Vagina (tissue), 2 donors: Measurements from ENCODE around the gene ATF6B. TPM values are rescaled to one million over a fixed set of nuclear protein-coding genes. Genes with fewer than 3 reads are reported as not detected.
A peak's percentile ranks its signal among the peaks of the same experiment; 100 is the strongest.

Source experiments
- DNase-seq, 2 donors: peaks; one replicate each; pipeline ENCODE4 v3.0.0-alpha.2; 2017; ENCODE audit errors: extremely low spot score in 2 of 2
- H3K27ac ChIP-seq: fragments of 200-600 bp; sonication (generic); one replicate; pipeline ENCODE4 v1.5.1; 2019
- H3K27me3 ChIP-seq: fragments of 200-600 bp; sonication (generic); one replicate; pipeline ENCODE4 v1.5.1; 2019
- H3K36me3 ChIP-seq, 2 donors: fragments of 200-600 bp; sonication (generic); one replicate each; pipeline ENCODE4 v1.5.1; 2017 to 2019
- H3K4me1 ChIP-seq: fragments of 200-600 bp; sonication (generic); one replicate; pipeline ENCODE4 v1.5.1; 2019
- H3K4me3 ChIP-seq, 2 donors: fragments of 200-600 bp; sonication (generic); 1 replicate in 1 of 2; 2 replicates in 1 of 2; pipeline ENCODE4 v1.5.1; 2016 to 2019
- H3K9me3 ChIP-seq: fragments of 200-600 bp; sonication (generic); one replicate; pipeline ENCODE4 v1.5.1; 2019
- CTCF ChIP-seq, 3 experiments: fragments of 450-650 bp in 2 of 3; fragments of 200-600 bp in 1 of 3; sonication (generic) in 1 of 3; IDR thresholded peaks; one replicate each; pipeline ENCODE4 v1.5.1; 2017 to 2019; ENCODE audit warnings: antibody characterized with exemption in 3 of 3, mild to moderate bottlenecking in 2 of 3, moderate library complexity in 2 of 3
- POLR2A ChIP-seq, 2 donors: fragments of 450-650 bp; IDR thresholded peaks; one replicate each; pipeline ENCODE4 v1.6.1; 2017; ENCODE audit warnings: antibody characterized with exemption in 2 of 2, mild to moderate bottlenecking in 2 of 2, moderate library complexity in 2 of 2
- POLR2AphosphoS5 ChIP-seq, 2 donors: sonication (generic); formaldehyde crosslinking; IDR thresholded peaks; one replicate each; pipeline ENCODE4 v1.9.0; 2017; ENCODE audit warnings: antibody characterized with exemption in 2 of 2, mild to moderate bottlenecking in 2 of 2, low read depth in 1 of 2; ENCODE audit not compliant: insufficient read depth in 1 of 2
- intact Hi-C: fragments of 100-400 bp; cut with DNase I; formaldehyde crosslinking; loops from one replicate; pipeline ENCODE4 v1.15.1; 2023
- total RNA-seq: library from RNA; depleted of rRNA; stranded (reverse); fragments of >200 nt; gene quantifications from one replicate; pipeline ENCODE4 v1.2.3, GENCODE V29; 2016

ATF6B gene
- total RNA-seq, 1 donor from 2014 or later: 76.6 TPM

GRCh38 chr6:32117461-32117860 lies 10.6 kb downstream of the ATF6B start:
- Histone ChIP-seq H3K27me3 (no peaks in the 10 kb centered on the region), H3K4me3 (no peak overlapping the region), H3K4me1 (peaks cover 31% of the 10 kb centered on the region), H3K9me3 (no peaks in the 10 kb centered on the region), H3K36me3 (peaks cover 0 to 56% of the 10 kb centered on the region in 2 donors), H3K27ac (no peak overlapping the region)
- no peak for TF ChIP-seq POLR2A (IDR thresholded peaks at IDR 0.05)
- TF ChIP-seq POLR2AphosphoS5 (IDR thresholded peaks at IDR 0.05; ENCODE audit: insufficient read depth in 1 of 2, low read depth in 1 of 2): no peak
- intact Hi-C loops: loop anchor here (5.0 kb wide), 2 partner anchors 35 to 80 kb away; partner anchors contain the start of genes PPT2 and PRRT1
- no peak for DNase-seq

GRCh38 chr6:32116674-32117073 lies 11.4 kb downstream of the ATF6B start:
- H3K4me3 ChIP-seq: no peak overlapping the region
- no peaks in the 10 kb centered on the region for H3K27me3 ChIP-seq
- no peak for DNase-seq
- H3K9me3 ChIP-seq: no peaks in the 10 kb centered on the region
- H3K27ac ChIP-seq: no peak overlapping the region
- H3K4me1 ChIP-seq: peaks cover 38% of the 10 kb centered on the region
- peaks cover 0 to 51% of the 10 kb centered on the region in 2 donors for H3K36me3 ChIP-seq
- intact Hi-C loops: loop anchor here (5.0 kb wide), 2 partner anchors 36 to 81 kb away; partner anchors contain the start of genes PPT2 and PRRT1
- TF ChIP-seq POLR2AphosphoS5 (IDR thresholded peaks at IDR 0.05; ENCODE audit: insufficient read depth in 1 of 2, low read depth in 1 of 2): no peak
- TF ChIP-seq CTCF (IDR thresholded peaks at IDR 0.05): no peak
- TF ChIP-seq POLR2A (IDR thresholded peaks at IDR 0.05): no peak

- TF ChIP-seq POLR2A (IDR thresholded peaks at IDR 0.05): no peak
- TF ChIP-seq CTCF (IDR thresholded peaks at IDR 0.05): no peak
- no peak for TF ChIP-seq POLR2AphosphoS5 (IDR thresholded peaks at IDR 0.05; ENCODE audit: insufficient read depth in 1 of 2, low read depth in 1 of 2)
- DNase-seq: no peak
- Histone ChIP-seq H3K36me3 (peaks cover 0 to 41% of the 10 kb centered on the region in 2 donors), H3K9me3 (no peaks in the 10 kb centered on the region), H3K27ac (peak overlapping the region; percentile 94), H3K4me1 (peaks cover 49% of the 10 kb centered on the region), H3K27me3 (no peaks in the 10 kb centered on the region), H3K4me3 (no peak overlapping the region)
- intact Hi-C loops: loop anchor here (5.0 kb wide), 2 partner anchors 37 to 82 kb away; partner anchors contain the start of genes PPT2 and PRRT1
These were observed 12.4 kb downstream of the ATF6B start for GRCh38 chr6:32115623-32116022.

- Histone ChIP-seq H3K4me1 (peaks cover 57% of the 10 kb centered on the region), H3K4me3 (no peak overlapping the region), H3K27ac (peak overlapping the region; percentile 94), H3K9me3 (no peaks in the 10 kb centered on the region), H3K27me3 (no peaks in the 10 kb centered on the region), H3K36me3 (peaks cover 0 to 32% of the 10 kb centered on the region in 2 donors)
- peak in 1 of 2 donors; percentile 88 for DNase-seq
- intact Hi-C loops: loop anchor here (5.0 kb wide), 2 partner anchors 38 to 83 kb away; partner anchors contain the start of genes PPT2 and PRRT1
- TF ChIP-seq CTCF (IDR thresholded peaks at IDR 0.05) (no peak), POLR2A (IDR thresholded peaks at IDR 0.05) (no peak), POLR2AphosphoS5 (IDR thresholded peaks at IDR 0.05; ENCODE audit: insufficient read depth in 1 of 2, low read depth in 1 of 2) (no peak)
These were observed 13.2 kb downstream of the ATF6B start for GRCh38 chr6:32114796-32115195.

GRCh38 chr6:32113386-32114352 lies 14.4 kb downstream of the ATF6B start:
- Histone ChIP-seq H3K27me3 (no peaks in the 10 kb centered on the region), H3K4me3 (no peak overlapping the region), H3K4me1 (peaks cover 63% of the 10 kb centered on the region), H3K36me3 (peaks cover 0 to 25% of the 10 kb centered on the region in 2 donors), H3K9me3 (no peaks in the 10 kb centered on the region), H3K27ac (peak overlapping the region; percentile 94)
- TF ChIP-seq POLR2AphosphoS5 (IDR thresholded peaks at IDR 0.05; ENCODE audit: insufficient read depth in 1 of 2, low read depth in 1 of 2) (peak; percentile 81 to 89), CTCF (IDR thresholded peaks at IDR 0.05) (peak; percentile 8 to 41 (median 18)), POLR2A (IDR thresholded peaks at IDR 0.05) (no peak)
- DNase-seq: peak in 1 of 2 donors; percentile 99
- intact Hi-C loops: no loop called here
